H1 (cell line): ENCODE measurements around the gene KRAS. TPM values are rescaled to one million over a fixed set of nuclear protein-coding genes. Genes with fewer than 3 reads are reported as not detected.

Experiments used
- CTCF ChIA-PET: fragments of 300-600 bp; sonication (Branson Sonifier 250); formaldehyde crosslinking; loops from one replicate; lab custom pipeline; 2021; ENCODE audit not compliant: partially characterized antibody; lab: Charles Lee
- POLR2A ChIA-PET: fragments of 300-600 bp; sonication (Branson Sonifier 250); formaldehyde crosslinking; loops from one replicate; lab custom pipeline; 2021; ENCODE audit warnings: inconsistent platforms; ENCODE audit not compliant: partially characterized antibody; lab: Charles Lee
- DNase-seq, 2 experiments: peaks; one replicate each; pipeline versions ENCODE4 v3.0.0 to v3.0.0-alpha.2; 2010 to 2022; ENCODE audit warnings: low spot score in 2 of 2, low read depth in 1 of 2, mixed read lengths in 1 of 2
- FAIRE-seq: peaks from 2 replicates; lab custom pipeline; 2011; peaks lifted over from hg19 to GRCh38; lab: Jason Lieb, UNC
- H2AFZ ChIP-seq: 2 replicates; pipeline ENCODE4 v1.8.1; 2012; ENCODE audit warnings: low read length, inconsistent platforms
- H2AK5ac ChIP-seq: 2 replicates; pipeline ENCODE4 v1.6.1; 2013; ENCODE audit warnings: low read depth, low read length
- H2BK120ac ChIP-seq: replicated peaks from 2 replicates; pipeline ENCODE3; 2013; ENCODE audit warnings: low read depth, low read length, inconsistent platforms
- H2BK12ac ChIP-seq: 2 replicates; pipeline ENCODE4 v1.6.1; 2013; ENCODE audit warnings: low read depth, low read length
- H2BK15ac ChIP-seq: 2 replicates; pipeline ENCODE4 v1.6.1; 2013; ENCODE audit warnings: low read length
- H2BK20ac ChIP-seq: 2 replicates; pipeline ENCODE4 v1.6.1; 2013; ENCODE audit warnings: low read length
- H2BK5ac ChIP-seq: 2 replicates; pipeline ENCODE4 v1.6.1; 2013; ENCODE audit warnings: low read depth, low read length
- H3K14ac ChIP-seq: 2 replicates; pipeline ENCODE4 v1.6.1; 2013; ENCODE audit warnings: inconsistent platforms; ENCODE audit not compliant: insufficient read length
- H3K18ac ChIP-seq: 2 replicates; pipeline ENCODE4 v1.6.1; 2013; ENCODE audit warnings: low read length; ENCODE audit errors: extremely low read depth
- H3K23ac ChIP-seq: 2 replicates; pipeline ENCODE4 v1.6.1; 2013; ENCODE audit warnings: inconsistent platforms; ENCODE audit not compliant: insufficient read length
- H3K23me2 ChIP-seq: 2 replicates; pipeline ENCODE4 v1.6.1; 2013; ENCODE audit warnings: low read depth, low read length
- H3K27ac ChIP-seq: 2 replicates; pipeline ENCODE4 v1.6.1; 2011; ENCODE audit warnings: low read depth, low read length, inconsistent platforms
- H3K27me3 ChIP-seq, 4 experiments: replicated peaks in 1 of 4; 1 replicate in 1 of 4; 2 replicates in 3 of 4; pipeline versions ENCODE4 v1.6.1 to v1.8.1; 2011 to 2013; ENCODE audit warnings: low read length in 3 of 4, mild to moderate bottlenecking in 3 of 4, inconsistent platforms in 2 of 4, mixed read lengths in 2 of 4, moderate library complexity in 1 of 4; ENCODE audit not compliant: control insufficient read depth in 3 of 4, insufficient read depth in 3 of 4; ENCODE audit errors: extremely low read depth in 1 of 4
- H3K36me3 ChIP-seq, 4 experiments: 2 replicates each; pipeline versions ENCODE4 v1.6.1 to v1.8.1; 2011 to 2013; ENCODE audit warnings: mild to moderate bottlenecking in 4 of 4, low read length in 3 of 4, moderate library complexity in 2 of 4, control low read depth in 1 of 4, inconsistent platforms in 1 of 4; ENCODE audit not compliant: insufficient read depth in 4 of 4, control insufficient read depth in 2 of 4
- H3K4ac ChIP-seq: replicated peaks from 2 replicates; pipeline ENCODE3; 2013; ENCODE audit warnings: low read length, low read depth, mixed read lengths, inconsistent platforms; ENCODE audit not compliant: insufficient read length
- H3K4me1 ChIP-seq, 4 experiments: replicated peaks in 1 of 4; 1 replicate in 1 of 4; 2 replicates in 3 of 4; pipeline versions ENCODE4 v1.6.1 to v1.8.1; 2011 to 2013; ENCODE audit warnings: low read length in 3 of 4, inconsistent platforms in 2 of 4, mixed read lengths in 1 of 4; ENCODE audit not compliant: insufficient read depth in 4 of 4, control insufficient read depth in 3 of 4
- H3K4me2 ChIP-seq, 2 experiments: 2 replicates each; pipeline versions ENCODE4 v1.6.1 to v1.8.1; 2011 to 2013; ENCODE audit warnings: low read depth in 2 of 2, low read length in 2 of 2, control low read depth in 1 of 2, inconsistent platforms in 1 of 2, mild to moderate bottlenecking in 1 of 2; ENCODE audit not compliant: insufficient read depth in 1 of 2
- H3K4me3 ChIP-seq, 4 experiments: fragments of 200-600, 300-600 bp in 1 of 4; sonication (generic), shearing (Covaris generic), sonication (Bioruptor Twin) in 1 of 4; 2 replicates each; pipeline versions ENCODE4 v1.5.1 to v1.8.1; 2011 to 2016; ENCODE audit warnings: low read length in 4 of 4, low read depth in 3 of 4, control low read depth in 2 of 4, inconsistent platforms in 2 of 4, mild to moderate bottlenecking in 2 of 4, mixed read lengths in 1 of 4, moderate library complexity in 1 of 4; ENCODE audit not compliant: insufficient read depth in 2 of 4; ENCODE audit errors: extremely low read depth in 1 of 4
- H3K56ac ChIP-seq: replicated peaks from 2 replicates; pipeline ENCODE3; 2013; ENCODE audit warnings: low read depth, mild to moderate bottlenecking, mixed read lengths, low read length, inconsistent platforms; ENCODE audit not compliant: insufficient read length
- H3K79me1 ChIP-seq: 2 replicates; pipeline ENCODE4 v1.6.1; 2013; ENCODE audit warnings: low read depth, low read length, control low read depth
- H3K79me2 ChIP-seq, 2 experiments: 2 replicates each; pipeline versions ENCODE4 v1.6.1 to v1.8.1; 2012 to 2013; ENCODE audit warnings: low read length in 2 of 2, mild to moderate bottlenecking in 2 of 2, inconsistent platforms in 1 of 2; ENCODE audit not compliant: insufficient read depth in 2 of 2, control insufficient read depth in 1 of 2
- H3K9ac ChIP-seq, 4 experiments: replicated peaks in 1 of 4; 1 replicate in 1 of 4; 2 replicates in 3 of 4; pipeline versions ENCODE4 v1.6.1 to v1.8.1; 2011 to 2013; ENCODE audit warnings: low read depth in 3 of 4, low read length in 3 of 4, control low read depth in 2 of 4, mild to moderate bottlenecking in 2 of 4, moderate library complexity in 2 of 4, inconsistent platforms in 1 of 4; ENCODE audit errors: extremely low read depth in 1 of 4
- H3K9me3 ChIP-seq, 2 experiments: 2 replicates each; pipeline versions ENCODE4 v1.6.1 to v1.8.1; 2012 to 2013; ENCODE audit warnings: mild to moderate bottlenecking in 2 of 2, moderate library complexity in 2 of 2, control low read depth in 1 of 2, inconsistent platforms in 1 of 2, low read depth in 1 of 2, low read length in 1 of 2, mixed read lengths in 1 of 2; ENCODE audit not compliant: insufficient read depth in 2 of 2
- H4K20me1 ChIP-seq, 2 experiments: replicated peaks in 1 of 2; 2 replicates each; pipeline versions ENCODE3 to v1.8.1; 2011 to 2013; ENCODE audit warnings: inconsistent platforms in 2 of 2, low read length in 2 of 2, mild to moderate bottlenecking in 1 of 2; ENCODE audit not compliant: insufficient read depth in 2 of 2, control insufficient read depth in 1 of 2
- H4K5ac ChIP-seq: 2 replicates; pipeline ENCODE4 v1.6.1; 2013; ENCODE audit warnings: low read length, low read depth, mixed read lengths, inconsistent platforms; ENCODE audit not compliant: insufficient read length
- H4K8ac ChIP-seq: 2 replicates; pipeline ENCODE4 v1.8.0; 2013; ENCODE audit warnings: mild to moderate bottlenecking, moderate library complexity, low read length, inconsistent platforms; ENCODE audit not compliant: insufficient read depth; ENCODE audit errors: extremely low read depth
- H4K91ac ChIP-seq: replicated peaks from 2 replicates; pipeline ENCODE3; 2013; ENCODE audit warnings: low read length, mixed read lengths, inconsistent platforms; ENCODE audit not compliant: insufficient read length
- EP300 ChIP-seq, 2 experiments: IDR thresholded peaks; 1 replicate in 1 of 2; 2 replicates in 1 of 2; pipeline ENCODE4 v1.6.1; 2011 to 2012; ENCODE audit warnings: low read depth in 2 of 2, low read length in 2 of 2, mild to moderate bottlenecking in 2 of 2, borderline replicate concordance in 1 of 2, inconsistent platforms in 1 of 2, moderate library complexity in 1 of 2
- HDAC6 ChIP-seq: IDR thresholded peaks from one replicate; pipeline ENCODE4 v1.7.1; 2012; ENCODE audit warnings: low read depth, mild to moderate bottlenecking, inconsistent platforms, low read length, moderate library complexity
- NRF1 ChIP-seq: IDR thresholded peaks from 2 replicates; pipeline ENCODE4 v1.6.1; 2011; ENCODE audit warnings: mild to moderate bottlenecking, low read depth, low read length, improper control_type of control experiment
- POLR2A ChIP-seq, 2 experiments: IDR thresholded peaks; 1 replicate in 1 of 2; 2 replicates in 1 of 2; pipeline ENCODE4 v1.6.1; 2011; ENCODE audit warnings: low read depth in 2 of 2, low read length in 2 of 2, mild to moderate bottlenecking in 2 of 2; ENCODE audit errors: control extremely low read depth in 1 of 2
- RAD21 ChIP-seq, 2 experiments: IDR thresholded peaks in 1 of 2; conservative IDR thresholded peaks in 1 of 2; 2 replicates each; pipeline ENCODE4 v1.6.1; 2011; ENCODE audit warnings: low read depth in 2 of 2, low read length in 2 of 2, improper control_type of control experiment in 1 of 2, inconsistent platforms in 1 of 2, mild to moderate bottlenecking in 1 of 2, moderate library complexity in 1 of 2
- SP1 ChIP-seq: IDR thresholded peaks from 2 replicates; pipeline ENCODE4 v1.6.1; 2011; ENCODE audit warnings: low read depth, low read length
- SP4 ChIP-seq: IDR thresholded peaks from 2 replicates; pipeline ENCODE4 v1.6.1; 2012; ENCODE audit warnings: low read length, inconsistent platforms
- WGBS, 2 experiments: shearing (Covaris generic) in 1 of 2; methylation state at CpG; one replicate each; pipeline versions ENCODE4 v1.1.6 to v1.1.7; 2013 to 2015; ENCODE audit warnings: low lambda C conversion rate in 2 of 2, mixed read lengths in 2 of 2, inconsistent platforms in 1 of 2, low coverage in 1 of 2, missing lambda C conversion rate in 1 of 2; ENCODE audit not compliant: insufficient replicate concordance in 2 of 2, insufficient coverage in 1 of 2, insufficient read length in 1 of 2; ENCODE audit errors: extremely low coverage in 1 of 2, missing lambda C conversion rate in 1 of 2; 5-methylcytosine and 5-hydroxymethylcytosine counted together
- polyA plus RNA-seq, 7 experiments: library from polyadenylated mRNA; depleted of rRNA in 3 of 7; stranded (reverse) in 5 of 7; unstranded in 2 of 7; fragments of >200 nt in 5 of 7; fragments of 200-250 nt in 2 of 7; gene quantifications; 1 replicate in 5 of 7; 2 replicates in 1 of 7; 4 replicates in 1 of 7; pipeline versions ENCODE4 v1.2.1 to v1.2.3, GENCODE V29; 2011 to 2013; ENCODE audit warnings: missing spikeins in 2 of 7, mixed read lengths in 2 of 7
- total RNA-seq: library from RNA; stranded (reverse); fragmentation: NEBNext Ultra II Directional; extraction: Animal tissue kit (Norgen Biotek cat#: 25700); gene quantifications from 2 replicates; pipeline ENCODE4 v1.2.1, GENCODE V29; 2021
- TF ChIP-seq, protein P1 (sequence below): IDR thresholded peaks from 2 replicates; pipeline ENCODE4 v1.6.1; 2011; ENCODE audit warnings: low read depth, mild to moderate bottlenecking, low read length; ENCODE audit not compliant: insufficient read depth
- TF ChIP-seq, protein P2 (sequence below): IDR thresholded peaks from 2 replicates; pipeline ENCODE4 v1.6.1; 2012; ENCODE audit warnings: inconsistent platforms
- TF ChIP-seq, protein P3 (sequence below): IDR thresholded peaks from 2 replicates; pipeline ENCODE4 v1.6.1; 2011; ENCODE audit warnings: low read length, improper control_type of control experiment

Gene KRAS
- total and polyA plus RNA-seq, 2 of the 8 experiments (the other 6 are each of a cell fraction or from before 2014, with no cell fraction given), result 24.8 to 64.6 TPM

DNA sequence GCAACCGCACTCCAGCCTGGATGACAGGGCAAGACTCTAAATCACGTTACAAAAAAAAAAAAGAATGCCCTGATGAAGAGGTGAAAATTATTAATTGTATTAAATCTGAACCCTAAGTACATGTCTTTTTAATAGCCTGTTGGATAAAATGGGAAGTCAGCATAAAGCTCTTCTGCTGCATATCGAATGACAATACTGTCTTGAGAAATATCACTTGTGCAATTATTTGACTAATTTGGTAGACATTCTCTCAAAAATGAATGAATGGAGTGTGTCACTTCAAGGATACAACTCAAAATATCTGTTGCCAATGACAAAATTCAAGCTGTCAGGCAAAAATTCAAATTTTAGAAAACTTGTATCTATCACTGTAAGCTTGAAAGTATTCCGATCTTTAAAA lies 94.7 kb downstream of the KRAS start:
- FAIRE-seq (no peak), DNase-seq (no peak)
- Histone ChIP-seq H2BK20ac (no peak overlapping the region), H3K27me3 (no peaks in the 10 kb centered on the region), H3K36me3 (no peaks in the 10 kb centered on the region), H3K4me3 (no peak overlapping the region), H2AK5ac (no peak overlapping the region), H3K4me2 (no peak overlapping the region), H3K23ac (no peak overlapping the region), H2AFZ (no peak overlapping the region), H2BK15ac (no peak overlapping the region), H2BK12ac (no peak overlapping the region), H3K79me1 (no peaks in the 10 kb centered on the region), H4K5ac (no peak overlapping the region), H3K4ac (no peak overlapping the region), H4K8ac (no peak overlapping the region), H4K91ac (no peak overlapping the region), H3K27ac (no peak overlapping the region), H2BK5ac (no peak overlapping the region), H2BK120ac (no peak overlapping the region), H3K14ac (no peak overlapping the region), H3K56ac (no peak overlapping the region), H3K4me1 (peaks cover 0 to 9% (median 0%) of the 10 kb centered on the region in 4 experiments; a peak in 3 of 7 replicates), H3K79me2 (no peaks in the 10 kb centered on the region), H4K20me1 (no peaks in the 10 kb centered on the region), H3K9me3 (no peaks in the 10 kb centered on the region), H3K23me2 (no peaks in the 10 kb centered on the region), H3K18ac (no peak overlapping the region), H3K9ac (no peak overlapping the region)
- TF ChIP-seq, protein P1, sequence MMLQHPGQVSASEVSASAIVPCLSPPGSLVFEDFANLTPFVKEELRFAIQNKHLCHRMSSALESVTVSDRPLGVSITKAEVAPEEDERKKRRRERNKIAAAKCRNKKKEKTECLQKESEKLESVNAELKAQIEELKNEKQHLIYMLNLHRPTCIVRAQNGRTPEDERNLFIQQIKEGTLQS, result no peak
- TF ChIP-seq, protein P2, sequence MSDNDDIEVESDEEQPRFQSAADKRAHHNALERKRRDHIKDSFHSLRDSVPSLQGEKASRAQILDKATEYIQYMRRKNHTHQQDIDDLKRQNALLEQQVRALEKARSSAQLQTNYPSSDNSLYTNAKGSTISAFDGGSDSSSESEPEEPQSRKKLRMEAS, result no peak
- TF ChIP-seq NRF1 (no peak), EP300 (IDR thresholded peaks at IDR 0.05; ENCODE audit: borderline replicate concordance in 1 of 2, low read depth in 2 of 2, low read length in 2 of 2) (no peak), POLR2A (IDR thresholded peaks at IDR 0.05; ENCODE audit: control extremely low read depth in 1 of 2, low read depth in 2 of 2, low read length in 2 of 2) (no peak), SP1 (no peak), RAD21 (IDR thresholded peaks at IDR 0.05 in 1 of 2, conservative IDR thresholded peaks at IDR 0.05 in 1 of 2; ENCODE audit: low read depth in 2 of 2, low read length in 2 of 2) (no peak), HDAC6 (no peak), SP4 (no peak)
- TF ChIP-seq, protein P3, sequence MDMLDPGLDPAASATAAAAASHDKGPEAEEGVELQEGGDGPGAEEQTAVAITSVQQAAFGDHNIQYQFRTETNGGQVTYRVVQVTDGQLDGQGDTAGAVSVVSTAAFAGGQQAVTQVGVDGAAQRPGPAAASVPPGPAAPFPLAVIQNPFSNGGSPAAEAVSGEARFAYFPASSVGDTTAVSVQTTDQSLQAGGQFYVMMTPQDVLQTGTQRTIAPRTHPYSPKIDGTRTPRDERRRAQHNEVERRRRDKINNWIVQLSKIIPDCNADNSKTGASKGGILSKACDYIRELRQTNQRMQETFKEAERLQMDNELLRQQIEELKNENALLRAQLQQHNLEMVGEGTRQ, result no peak
- 84% methylated on average over 4 of the region's 4 CpGs; no CpG with 5 or more reads in 1 of the 2 experiments for WGBS, 2 experiments
- ChIA-PET POLR2A (interaction anchor here (0.6 kb wide), 2 partner anchors 110 to 203 kb away, joined by 3 read pairs; no protein-coding TSS in a partner anchor), CTCF (interaction anchor here (0.6 to 4.0 kb wide), 13 partner anchors 10 to 389 kb away, joined by 3 to 24 read pairs (median 4); partner anchors contain the start of genes DNAI7 and ETFRF1)
